Fibroblast of lung (primary cell): ENCODE results near the gene FAM180A. TPM values are rescaled to one million over a fixed set of nuclear protein-coding genes. Genes with fewer than 3 reads are reported as not detected.

ENCODE experiments used
- DNase-seq, 2 donors: peaks; one replicate each; pipeline versions ENCODE4 v3.0.0 to v3.0.0-alpha.2; 2010; ENCODE audit warnings: low read depth in 2 of 2
- H2AFZ ChIP-seq: 2 replicates; pipeline ENCODE4 v1.5.1; 2012; ENCODE audit warnings: low read length, control low read depth, inconsistent platforms
- H3K27ac ChIP-seq: 2 replicates; pipeline ENCODE4 v1.5.1; 2011; ENCODE audit warnings: low read length, control low read depth; ENCODE audit not compliant: insufficient read depth
- H3K27me3 ChIP-seq: 2 replicates; pipeline ENCODE4 v1.5.1; 2011; ENCODE audit warnings: mild to moderate bottlenecking, low read length; ENCODE audit not compliant: control insufficient read depth, insufficient read depth
- H3K36me3 ChIP-seq: 2 replicates; pipeline ENCODE4 v1.5.1; 2011; ENCODE audit warnings: low read length; ENCODE audit not compliant: control insufficient read depth, insufficient read depth
- H3K4me1 ChIP-seq: 2 replicates; pipeline ENCODE4 v1.5.1; 2011; ENCODE audit warnings: low read length; ENCODE audit not compliant: control insufficient read depth, insufficient read depth; ENCODE audit errors: extremely low read depth
- H3K4me2 ChIP-seq: 2 replicates; pipeline ENCODE4 v1.5.1; 2011; ENCODE audit warnings: low read length, control low read depth; ENCODE audit not compliant: insufficient read depth; ENCODE audit errors: extremely low read depth
- H3K4me3 ChIP-seq, 4 experiments: fragments of 200-600 bp in 1 of 4; sonication (generic) in 1 of 4; replicated peaks in 1 of 4; 2 replicates each; pipeline ENCODE4 v1.5.1; 2011 to 2016; ENCODE audit warnings: low read length in 4 of 4, low read depth in 3 of 4, mild to moderate bottlenecking in 3 of 4, control low read depth in 2 of 4, inconsistent platforms in 1 of 4, mixed read lengths in 1 of 4; ENCODE audit not compliant: insufficient read depth in 1 of 4; ENCODE audit errors: control extremely low read depth in 1 of 4
- H3K79me2 ChIP-seq: 2 replicates; pipeline ENCODE4 v1.5.1; 2012; ENCODE audit warnings: mild to moderate bottlenecking, low read length, inconsistent platforms; ENCODE audit not compliant: control insufficient read depth, insufficient read depth
- H3K9ac ChIP-seq: 2 replicates; pipeline ENCODE4 v1.5.1; 2011; ENCODE audit warnings: mild to moderate bottlenecking, low read length, control low read depth; ENCODE audit not compliant: insufficient read depth
- H3K9me3 ChIP-seq: 2 replicates; pipeline ENCODE4 v1.5.1; 2012; ENCODE audit warnings: low read depth, low read length; ENCODE audit not compliant: control insufficient read depth, insufficient read depth
- H4K20me1 ChIP-seq: 2 replicates; pipeline ENCODE4 v1.5.1; 2011; ENCODE audit warnings: low read length; ENCODE audit not compliant: control insufficient read depth, insufficient read depth; ENCODE audit errors: extremely low read depth
- EZH2 ChIP-seq: IDR thresholded peaks from 2 replicates; pipeline ENCODE4 v1.5.1; 2012; ENCODE audit warnings: low read length, control low read depth, mild to moderate bottlenecking; ENCODE audit errors: missing control alignments
- polyA plus RNA-seq, 2 donors: library from polyadenylated mRNA; depleted of rRNA in 1 of 2; stranded (reverse) in 1 of 2; unstranded in 1 of 2; fragments of >200 nt; gene quantifications; 2 replicates each; pipeline ENCODE4 v1.2.1, GENCODE V29; 2011 to 2012; ENCODE audit warnings: missing spikeins in 1 of 2
- total RNA-seq: library from RNA; depleted of rRNA; stranded (reverse); fragments of >200 nt; gene quantifications from 2 replicates; pipeline ENCODE4 v1.2.1, GENCODE V29; 2014
- TF ChIP-seq, protein P1 (sequence below), 2 donors: IDR thresholded peaks in 1 of 2; conservative IDR thresholded peaks in 1 of 2; 1 replicate in 1 of 2; 2 replicates in 1 of 2; pipeline ENCODE4 v1.5.1; 2011 to 2012; ENCODE audit warnings: low read length in 2 of 2, control low read depth in 1 of 2, inconsistent platforms in 1 of 2, low read depth in 1 of 2, mild to moderate bottlenecking in 1 of 2

Gene FAM180A
- total and polyA plus RNA-seq, 2 donors (not counting 1 experiment from before 2014, with no cell fraction given), result 15.6 to 38.5 TPM

DNA sequence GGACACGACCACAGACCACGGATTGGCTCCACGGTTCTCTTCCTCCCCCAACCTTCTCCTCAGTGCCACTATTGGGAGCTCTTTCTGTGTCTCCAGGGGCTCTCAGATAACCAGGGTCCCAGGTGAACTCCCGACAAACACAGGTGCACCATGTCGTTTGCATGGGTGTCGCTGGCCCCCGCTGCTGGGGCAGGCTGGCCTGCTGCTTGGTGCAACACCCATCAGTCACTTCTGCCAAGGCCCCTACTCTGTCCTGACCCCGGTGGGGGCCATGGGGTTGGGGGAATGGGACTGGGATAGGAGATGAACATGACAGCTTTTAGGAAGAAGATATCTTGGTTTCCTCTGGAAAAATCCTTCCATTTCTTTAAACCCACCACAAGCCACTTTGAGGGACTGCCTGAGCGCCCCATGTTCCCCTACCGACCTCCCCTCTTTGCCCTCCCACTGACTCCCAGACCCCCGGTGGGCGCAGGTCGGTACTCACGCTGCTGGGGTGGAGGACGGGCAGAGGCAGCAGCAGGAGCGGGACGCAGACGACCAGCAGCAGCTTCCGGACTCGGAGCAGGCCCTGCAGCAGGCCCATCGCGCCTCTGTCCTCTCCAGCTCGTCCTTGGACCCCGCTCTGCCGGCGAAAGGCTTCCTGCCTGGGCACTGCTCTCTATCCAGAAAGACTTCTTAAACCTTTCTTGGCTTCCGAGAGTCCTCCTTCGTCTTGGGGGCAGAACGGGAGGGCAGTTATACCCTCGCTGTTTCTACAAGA lies 21.5 kb downstream of the FAM180A start:
- no peak overlapping the region for H3K4me2 ChIP-seq
- no peak overlapping the region for H3K4me3 ChIP-seq
- no peak overlapping the region for H3K27ac ChIP-seq
- no peaks in the 10 kb centered on the region for H3K9me3 ChIP-seq
- TF ChIP-seq, protein P1, sequence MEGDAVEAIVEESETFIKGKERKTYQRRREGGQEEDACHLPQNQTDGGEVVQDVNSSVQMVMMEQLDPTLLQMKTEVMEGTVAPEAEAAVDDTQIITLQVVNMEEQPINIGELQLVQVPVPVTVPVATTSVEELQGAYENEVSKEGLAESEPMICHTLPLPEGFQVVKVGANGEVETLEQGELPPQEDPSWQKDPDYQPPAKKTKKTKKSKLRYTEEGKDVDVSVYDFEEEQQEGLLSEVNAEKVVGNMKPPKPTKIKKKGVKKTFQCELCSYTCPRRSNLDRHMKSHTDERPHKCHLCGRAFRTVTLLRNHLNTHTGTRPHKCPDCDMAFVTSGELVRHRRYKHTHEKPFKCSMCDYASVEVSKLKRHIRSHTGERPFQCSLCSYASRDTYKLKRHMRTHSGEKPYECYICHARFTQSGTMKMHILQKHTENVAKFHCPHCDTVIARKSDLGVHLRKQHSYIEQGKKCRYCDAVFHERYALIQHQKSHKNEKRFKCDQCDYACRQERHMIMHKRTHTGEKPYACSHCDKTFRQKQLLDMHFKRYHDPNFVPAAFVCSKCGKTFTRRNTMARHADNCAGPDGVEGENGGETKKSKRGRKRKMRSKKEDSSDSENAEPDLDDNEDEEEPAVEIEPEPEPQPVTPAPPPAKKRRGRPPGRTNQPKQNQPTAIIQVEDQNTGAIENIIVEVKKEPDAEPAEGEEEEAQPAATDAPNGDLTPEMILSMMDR (conservative IDR thresholded peaks at IDR 0.05 in 1 of 2, IDR thresholded peaks at IDR 0.05 in 1 of 2; ENCODE audit: low read depth in 1 of 2, low read length in 2 of 2), result no peak
- TF ChIP-seq EZH2, result no peak
- H3K27me3 ChIP-seq, result no peaks in the 10 kb centered on the region
- DNase-seq, result no peak
- no peaks in the 10 kb centered on the region for H3K4me1 ChIP-seq
- no peak overlapping the region for H2AFZ ChIP-seq
- peaks cover 2% of the 10 kb centered on the region for H3K36me3 ChIP-seq
- H3K79me2 ChIP-seq, result no peaks in the 10 kb centered on the region
- no peaks in the 10 kb centered on the region for H4K20me1 ChIP-seq
- no peak overlapping the region for H3K9ac ChIP-seq

DNA sequence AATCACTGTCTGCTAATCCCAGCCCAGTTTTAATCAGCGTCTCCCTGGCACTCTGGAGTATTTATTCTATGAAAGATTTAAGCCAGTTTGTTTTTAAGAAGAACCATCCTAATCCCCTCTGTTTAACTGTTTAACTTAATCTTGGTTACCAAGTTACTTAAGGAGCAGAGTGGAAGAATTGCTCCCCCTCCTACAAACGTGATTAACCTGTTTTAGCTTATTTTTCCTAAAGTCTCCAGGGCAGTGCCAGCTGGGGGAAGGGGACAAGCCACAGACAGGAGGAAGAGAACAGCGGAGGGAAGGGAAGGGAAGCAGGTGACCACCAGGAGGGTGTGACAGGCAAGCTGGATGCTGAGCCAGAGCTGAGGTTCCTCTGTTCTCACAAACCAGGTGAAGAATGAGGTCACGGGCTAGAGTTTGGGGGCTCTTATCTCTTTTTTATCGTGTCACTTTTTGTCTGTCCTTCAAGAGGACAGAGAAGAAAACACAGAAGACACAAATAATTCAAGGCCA lies 22.3 kb downstream of the FAM180A start:
- TF ChIP-seq EZH2, result no peak
- TF ChIP-seq, protein P1 (conservative IDR thresholded peaks at IDR 0.05 in 1 of 2, IDR thresholded peaks at IDR 0.05 in 1 of 2; ENCODE audit: low read depth in 1 of 2, low read length in 2 of 2), result no peak
- Histone ChIP-seq H3K79me2 (no peaks in the 10 kb centered on the region), H3K4me3 (no peak overlapping the region), H3K4me1 (no peaks in the 10 kb centered on the region), H3K4me2 (no peak overlapping the region), H3K9ac (no peak overlapping the region), H4K20me1 (no peaks in the 10 kb centered on the region), H3K27me3 (no peaks in the 10 kb centered on the region), H3K36me3 (peaks cover 2% of the 10 kb centered on the region), H3K9me3 (no peaks in the 10 kb centered on the region), H2AFZ (no peak overlapping the region), H3K27ac (no peak overlapping the region)
- DNase-seq, result no peak

DNA sequence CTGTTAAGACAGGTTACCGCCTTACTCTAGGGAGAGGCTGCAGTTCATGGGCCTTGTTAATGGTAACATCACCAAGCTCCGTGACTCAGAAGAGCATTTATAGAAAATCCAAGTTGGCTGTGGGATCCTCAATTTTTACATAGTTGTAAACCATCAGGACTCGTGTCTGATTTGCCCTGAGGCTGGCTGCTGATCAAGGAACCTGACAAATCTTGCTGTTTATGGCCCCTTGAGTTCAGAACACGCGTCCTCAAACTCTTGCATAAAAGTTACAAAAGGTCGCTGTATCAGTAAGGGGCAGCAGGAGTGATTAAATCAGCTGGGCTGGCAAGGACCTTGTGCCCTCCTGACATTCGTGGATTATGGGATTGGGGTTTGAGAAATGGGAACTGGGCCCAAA lies 25.2 kb downstream of the FAM180A start:
- TF ChIP-seq, protein P1 (conservative IDR thresholded peaks at IDR 0.05 in 1 of 2, IDR thresholded peaks at IDR 0.05 in 1 of 2; ENCODE audit: low read depth in 1 of 2, low read length in 2 of 2), result no peak
- TF ChIP-seq EZH2, result no peak
- Histone ChIP-seq H3K4me2 (no peak overlapping the region), H3K9ac (no peak overlapping the region), H3K27ac (no peak overlapping the region), H3K27me3 (no peaks in the 10 kb centered on the region), H2AFZ (no peak overlapping the region), H3K9me3 (no peaks in the 10 kb centered on the region), H3K4me3 (no peak overlapping the region), H3K36me3 (no peaks in the 10 kb centered on the region), H3K4me1 (no peaks in the 10 kb centered on the region), H3K79me2 (no peaks in the 10 kb centered on the region), H4K20me1 (no peaks in the 10 kb centered on the region)
- DNase-seq, result no peak
